ENCODE measurements around the gene SLC6A19. TPM values are rescaled to one million over a fixed set of nuclear protein-coding genes. Genes with fewer than 3 reads are reported as not detected.

Gene SLC6A19
- not detected in 2 replicates for total RNA-seq

DNA sequence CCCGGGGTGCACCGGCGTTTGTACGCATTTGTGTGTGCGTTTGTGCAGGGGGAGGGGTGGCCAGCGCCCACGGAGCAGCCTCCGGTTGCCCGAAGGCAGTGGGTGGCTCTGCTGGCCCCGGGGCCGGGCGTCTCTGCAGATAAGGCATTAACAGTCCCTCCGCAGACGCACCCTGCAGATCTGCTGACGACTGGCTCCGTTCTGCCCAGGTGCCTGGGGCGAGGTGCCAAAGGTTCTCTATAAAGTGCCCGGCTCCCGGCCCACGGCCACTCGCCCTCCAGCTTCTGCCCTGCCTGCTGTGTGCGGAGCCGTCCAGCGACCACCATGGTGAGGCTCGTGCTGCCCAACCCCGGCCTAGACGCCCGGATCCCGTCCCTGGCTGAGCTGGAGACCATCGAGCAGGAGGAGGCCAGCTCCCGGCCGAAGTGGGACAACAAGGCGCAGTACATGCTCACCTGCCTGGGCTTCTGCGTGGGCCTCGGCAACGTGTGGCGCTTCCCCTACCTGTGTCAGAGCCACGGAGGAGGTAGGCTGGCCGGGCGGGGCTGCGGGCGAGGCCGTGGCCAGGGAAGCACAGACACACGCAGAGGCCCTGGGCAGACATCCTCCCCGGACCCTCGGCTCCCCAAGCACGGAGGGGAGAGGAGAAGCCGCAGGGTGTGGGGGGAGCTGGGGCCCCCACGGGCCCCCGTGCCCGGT, at the start of gene SLC6A19:
Gene SLC6A19 (plus strand): TSS at position 269 of the 699 bp plus-strand sequence. CDS start 56 bp downstream, at position 325.

DNA sequence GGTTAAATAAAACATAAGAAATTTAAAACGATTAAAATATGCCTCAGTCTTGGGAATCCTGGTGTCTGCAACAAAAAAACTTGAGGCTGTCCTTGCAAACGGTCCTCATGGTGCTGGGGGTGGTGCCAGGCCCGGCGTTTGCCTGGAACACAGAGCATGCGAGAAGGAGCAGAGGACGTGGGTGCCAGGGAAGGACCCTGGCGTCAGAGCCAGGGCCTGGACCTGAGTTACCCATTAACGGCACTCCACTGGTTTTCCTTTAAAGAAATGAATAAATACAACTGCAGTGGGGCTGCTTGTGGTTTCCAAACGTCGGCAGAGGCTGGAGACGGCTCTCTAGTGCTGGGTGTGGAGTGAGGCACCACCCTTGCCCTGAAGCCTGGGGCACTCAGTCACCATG, 23.7 kb downstream of the SLC6A19 start, which contains the start of gene SLC6A18:
Gene SLC6A18 (plus strand): TSS at position 301 of the 400 bp plus-strand sequence. CDS start 97 bp downstream, at position 398.

Other genes with a start within 250 kb of the SLC6A19 start
- not detected in 2 replicates for gene NKD2, start 192.8 kb upstream of the SLC6A19 start, total RNA-seq
- 15.8 and 17.2 TPM in 2 replicates for gene SLC12A7, start 89.5 kb upstream of the SLC6A19 start, total RNA-seq
- gene SLC6A18, start 23.8 kb downstream of the SLC6A19 start, total RNA-seq, result not detected in 2 replicates
- gene TERT, start 93.5 kb downstream of the SLC6A19 start, total RNA-seq, result not detected in 2 replicates
- gene CLPTM1L, start 143.5 kb downstream of the SLC6A19 start, total RNA-seq, result 252 and 269 TPM in 2 replicates
- under 0.01 TPM in 1 of 2 replicates, not detected in the other for gene SLC6A3, start 243.8 kb downstream of the SLC6A19 start, total RNA-seq